K562 (cell line): ENCODE measurements around the gene UCHL5. TPM values are rescaled to one million over a fixed set of nuclear protein-coding genes. Genes with fewer than 3 reads are reported as not detected.

Experiments
- ARID1B ChIP-seq: fragments of 450-650 bp; IDR thresholded peaks from 2 replicates; pipeline ENCODE4 v1.6.1; 2016; ENCODE audit warnings: antibody characterized with exemption, mild to moderate bottlenecking, inconsistent platforms
- BCOR ChIP-seq: fragments of 450-650 bp; IDR thresholded peaks from 2 replicates; pipeline ENCODE4 v1.6.1; 2016
- CBFA2T2 ChIP-seq: fragments of 450-650 bp; conservative IDR thresholded peaks from 2 replicates; pipeline ENCODE4 v1.6.1; 2017; ENCODE audit warnings: mild to moderate bottlenecking
- CBFA2T3 ChIP-seq: fragments of 450-650 bp; IDR thresholded peaks from 2 replicates; pipeline ENCODE4 v1.6.1; 2017
- CBX3 ChIP-seq, 2 experiments: IDR thresholded peaks; 1 replicate in 1 of 2; 2 replicates in 1 of 2; pipeline ENCODE4 v1.6.1; 2012; ENCODE audit warnings: inconsistent platforms in 2 of 2, low read length in 2 of 2, borderline replicate concordance in 1 of 2, control low read depth in 1 of 2
- CBX5 ChIP-seq: IDR thresholded peaks from 2 replicates; pipeline ENCODE4 v1.6.1; 2014; ENCODE audit warnings: low read depth, borderline replicate concordance
- DMBX1 ChIP-seq: fragments of 250-450 bp; sonication (Bioruptor Pico); IDR thresholded peaks from 2 replicates; pipeline ENCODE4 v1.8.0; 2022; ENCODE audit warnings: inconsistent platforms, mild to moderate bottlenecking, moderate library complexity, borderline replicate concordance
- EGR1 ChIP-seq: fragments of 450-650 bp; conservative IDR thresholded peaks from 2 replicates; pipeline ENCODE4 v1.6.1; 2017; ENCODE audit warnings: mild to moderate bottlenecking
- EP300 ChIP-seq: IDR thresholded peaks from 2 replicates; pipeline ENCODE4 v1.6.1; 2012; ENCODE audit warnings: low read length, improper control_type of control experiment
- GTF2F1 ChIP-seq: IDR thresholded peaks from 2 replicates; pipeline ENCODE4 v1.6.1; 2011; ENCODE audit warnings: low read depth, low read length, improper control_type of control experiment
- HDAC2 ChIP-seq: fragments of 450-650 bp; IDR thresholded peaks from 2 replicates; pipeline ENCODE4 v1.6.1; 2016; ENCODE audit warnings: mild to moderate bottlenecking
- KAT7 ChIP-seq: sonication (generic); formaldehyde crosslinking; IDR thresholded peaks from 2 replicates; pipeline ENCODE4 v1.8.0; 2022; ENCODE audit warnings: missing genetic modification reagents, mild to moderate bottlenecking, borderline replicate concordance
- KDM1A ChIP-seq, 2 experiments: fragments of 450-650 bp; IDR thresholded peaks; 2 replicates each; pipeline ENCODE4 v1.6.1; 2016; ENCODE audit warnings: mild to moderate bottlenecking in 2 of 2
- NFIC ChIP-seq: fragments of 450-650 bp; IDR thresholded peaks from 2 replicates; pipeline ENCODE4 v1.6.1; 2017; ENCODE audit warnings: mild to moderate bottlenecking, inconsistent platforms
- PBX2 ChIP-seq, 2 experiments: IDR thresholded peaks in 1 of 2; conservative IDR thresholded peaks in 1 of 2; 2 replicates each; pipeline ENCODE4 v1.6.1; 2016; ENCODE audit warnings: low read depth in 2 of 2, mild to moderate bottlenecking in 1 of 2, missing compliant biosample characterization in 1 of 2, missing genetic modification characterization in 1 of 2, moderate library complexity in 1 of 2
- RCOR1 ChIP-seq, 2 experiments: IDR thresholded peaks; 2 replicates each; pipeline ENCODE4 v1.6.1; 2012; ENCODE audit warnings: low read depth in 2 of 2, low read length in 2 of 2, borderline replicate concordance in 1 of 2, improper control_type of control experiment in 1 of 2
- SMARCC2 ChIP-seq: fragments of 450-650 bp; IDR thresholded peaks from 2 replicates; pipeline ENCODE4 v1.6.1; 2017; ENCODE audit warnings: antibody characterized with exemption, moderate library complexity, mild to moderate bottlenecking, low read depth
- TEAD4 ChIP-seq, 2 experiments: sonication (generic) in 1 of 2; formaldehyde crosslinking in 1 of 2; IDR thresholded peaks; 2 replicates each; pipeline versions ENCODE4 v1.6.1 to v1.8.0; 2012 to 2022; ENCODE audit warnings: borderline replicate concordance in 1 of 2, inconsistent platforms in 1 of 2, low read length in 1 of 2, mild to moderate bottlenecking in 1 of 2, missing genetic modification reagents in 1 of 2
- TOE1 ChIP-seq, 2 experiments: fragments of 450-650 bp in 1 of 2; sonication (generic) in 1 of 2; formaldehyde crosslinking in 1 of 2; IDR thresholded peaks; 2 replicates each; pipeline versions ENCODE4 v1.7.1 to v1.8.0; 2016 to 2022; ENCODE audit warnings: borderline replicate concordance in 2 of 2, mild to moderate bottlenecking in 2 of 2, antibody characterized with exemption in 1 of 2, inconsistent platforms in 1 of 2, low read depth in 1 of 2, missing genetic modification reagents in 1 of 2, moderate library complexity in 1 of 2
- TRIM24 ChIP-seq, 2 experiments: fragments of 450-650 bp; IDR thresholded peaks; 2 replicates each; pipeline ENCODE4 v1.6.1; 2016
- ZNF184 ChIP-seq: sonication (generic); formaldehyde crosslinking; IDR thresholded peaks from 2 replicates; pipeline ENCODE4 v1.5.0; 2020; ENCODE audit warnings: missing genetic modification reagents
- ZNF830 ChIP-seq: fragments of 250-450 bp; sonication (Bioruptor Pico); IDR thresholded peaks from 2 replicates; pipeline ENCODE4 v1.5.0; 2021; ENCODE audit warnings: mild to moderate bottlenecking
- polyA plus RNA-seq, 8 experiments: library from polyadenylated mRNA; depleted of rRNA in 4 of 8; stranded (reverse) in 5 of 8; unstranded in 3 of 8; fragments of >200 nt; fragmentation: Nextera tagmentation in 2 of 8; fragmentation: Illumina TruSeq in 1 of 8; extraction: Ambion mirVana in 2 of 8; extraction: Trizol in 1 of 8; gene quantifications; 2 replicates each; pipeline versions ENCODE4 v1.2.1 to v1.2.3, GENCODE V29; 2011 to 2014; ENCODE audit warnings: inconsistent platforms in 1 of 8, missing spikeins in 1 of 8
- total RNA-seq, 7 experiments: library from RNA; depleted of rRNA in 6 of 7; stranded (reverse); fragments of >200 nt in 6 of 7; fragmentation: Illumina TruSeq in 2 of 7; extraction: Trizol in 2 of 7; gene quantifications; 2 replicates each; pipeline versions ENCODE4 v1.2.1 to v1.2.3, GENCODE V29; 2011 to 2021; ENCODE audit warnings: low replicate concordance in 1 of 7
- TF ChIP-seq, protein P1 (sequence below): fragments of 450-650 bp; formaldehyde crosslinking; IDR thresholded peaks from 2 replicates; pipeline ENCODE4 v1.4.0; 2022; ENCODE audit warnings: missing genetic modification characterization
- TF ChIP-seq, protein P2 (sequence below): IDR thresholded peaks from 2 replicates; pipeline ENCODE4 v1.6.1; 2012; ENCODE audit warnings: low read depth, low read length, improper control_type of control experiment, borderline replicate concordance

The UCHL5 gene
- total and polyA plus RNA-seq, 9 of the 15 experiments (the other 6 are each of a cell fraction or from before 2014, with no cell fraction given), result 61.0 to 206 (median 122) TPM

- TF ChIP-seq TRIM24 (IDR thresholded peaks at IDR 0.05) (peak; percentile 66 to 75; a peak in 3 of 4 replicates), PBX2 (CRISPR knock-in tag; IDR thresholded peaks at IDR 0.05; ENCODE audit: low read depth) (no peak), PBX2 (tag; conservative IDR thresholded peaks at IDR 0.05; ENCODE audit: low read depth) (no peak), KAT7 (CRISPR knock-in tag) (no peak), NFIC (peak; percentile 46), CBFA2T3 (peak; percentile 91), HDAC2 (0 out of 2 replicates have a peak, but pooled peaks have one; percentile 29), CBX5 (no peak), CBFA2T2 (peak; percentile 84), TEAD4 (IDR thresholded peaks at IDR 0.05; ENCODE audit: low read length) (peak; percentile 53; the same call in 1 of the 2 replicates), TEAD4 (CRISPR knock-in tag; IDR thresholded peaks at IDR 0.05; ENCODE audit: borderline replicate concordance) (no peak), EP300 (peak; percentile 20; the same call in 1 of the 2 replicates), DMBX1 (no peak), SMARCC2 (peak; percentile 38; the same call in 1 of the 2 replicates), EGR1 (peak; percentile 82), KDM1A (IDR thresholded peaks at IDR 0.05) (peak; percentile 74 to 78; a peak in 3 of 4 replicates), CBX3 (IDR thresholded peaks at IDR 0.05; ENCODE audit: borderline replicate concordance in 1 of 2, low read length in 2 of 2) (peak in 1 of 2 experiments; percentile 41; a peak in 1 of 3 replicates), ZNF830 (CRISPR knock-in tag) (no peak), TOE1 (IDR thresholded peaks at IDR 0.05; ENCODE audit: borderline replicate concordance) (no peak), TOE1 (CRISPR knock-in tag; IDR thresholded peaks at IDR 0.05; ENCODE audit: borderline replicate concordance, low read depth) (no peak), ARID1B (peak; percentile 86), RCOR1 (IDR thresholded peaks at IDR 0.05; ENCODE audit: borderline replicate concordance in 1 of 2, low read depth in 2 of 2, low read length in 2 of 2) (peak in 1 of 2 experiments; percentile 21; a peak in 1 of 4 replicates), BCOR (peak; percentile 23; the same call in 1 of the 2 replicates), ZNF184 (CRISPR knock-in tag) (no peak), GTF2F1 (no peak)
- TF ChIP-seq, protein P1, sequence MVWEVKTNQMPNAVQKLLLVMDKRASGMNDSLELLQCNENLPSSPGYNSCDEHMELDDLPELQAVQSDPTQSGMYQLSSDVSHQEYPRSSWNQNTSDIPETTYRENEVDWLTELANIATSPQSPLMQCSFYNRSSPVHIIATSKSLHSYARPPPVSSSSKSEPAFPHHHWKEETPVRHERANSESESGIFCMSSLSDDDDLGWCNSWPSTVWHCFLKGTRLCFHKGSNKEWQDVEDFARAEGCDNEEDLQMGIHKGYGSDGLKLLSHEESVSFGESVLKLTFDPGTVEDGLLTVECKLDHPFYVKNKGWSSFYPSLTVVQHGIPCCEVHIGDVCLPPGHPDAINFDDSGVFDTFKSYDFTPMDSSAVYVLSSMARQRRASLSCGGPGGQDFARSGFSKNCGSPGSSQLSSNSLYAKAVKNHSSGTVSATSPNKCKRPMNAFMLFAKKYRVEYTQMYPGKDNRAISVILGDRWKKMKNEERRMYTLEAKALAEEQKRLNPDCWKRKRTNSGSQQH (CRISPR knock-in tag), result no peak
- TF ChIP-seq, protein P2, sequence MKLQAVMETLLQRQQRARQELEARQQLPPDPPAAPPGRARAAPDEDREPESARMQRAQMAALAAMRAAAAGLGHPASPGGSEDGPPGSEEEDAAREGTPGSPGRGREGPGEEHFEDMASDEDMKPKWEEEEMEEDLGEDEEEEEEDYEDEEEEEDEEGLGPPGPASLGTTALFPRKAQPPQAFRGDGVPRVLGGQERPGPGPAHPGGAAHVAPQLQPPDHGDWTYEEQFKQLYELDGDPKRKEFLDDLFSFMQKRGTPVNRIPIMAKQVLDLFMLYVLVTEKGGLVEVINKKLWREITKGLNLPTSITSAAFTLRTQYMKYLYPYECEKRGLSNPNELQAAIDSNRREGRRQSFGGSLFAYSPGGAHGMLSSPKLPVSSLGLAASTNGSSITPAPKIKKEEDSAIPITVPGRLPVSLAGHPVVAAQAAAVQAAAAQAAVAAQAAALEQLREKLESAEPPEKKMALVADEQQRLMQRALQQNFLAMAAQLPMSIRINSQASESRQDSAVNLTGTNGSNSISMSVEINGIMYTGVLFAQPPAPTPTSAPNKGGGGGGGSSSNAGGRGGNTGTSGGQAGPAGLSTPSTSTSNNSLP, result 0 out of 2 replicates have a peak, but pooled peaks have one; percentile 27
These were observed 20.0 kb upstream of the UCHL5 start (continued) for GRCh38 chr1:193079187-193079586.
